CD4-positive, alpha-beta T cell treated with Interleukin-21 for 1 hour (primary cell): ENCODE measurements around the gene EXD3.

Source experiments
- DNase-seq: peaks from one replicate; pipeline ENCODE4 v3.0.0-alpha.2; 2020

Gene EXD3

DNA sequence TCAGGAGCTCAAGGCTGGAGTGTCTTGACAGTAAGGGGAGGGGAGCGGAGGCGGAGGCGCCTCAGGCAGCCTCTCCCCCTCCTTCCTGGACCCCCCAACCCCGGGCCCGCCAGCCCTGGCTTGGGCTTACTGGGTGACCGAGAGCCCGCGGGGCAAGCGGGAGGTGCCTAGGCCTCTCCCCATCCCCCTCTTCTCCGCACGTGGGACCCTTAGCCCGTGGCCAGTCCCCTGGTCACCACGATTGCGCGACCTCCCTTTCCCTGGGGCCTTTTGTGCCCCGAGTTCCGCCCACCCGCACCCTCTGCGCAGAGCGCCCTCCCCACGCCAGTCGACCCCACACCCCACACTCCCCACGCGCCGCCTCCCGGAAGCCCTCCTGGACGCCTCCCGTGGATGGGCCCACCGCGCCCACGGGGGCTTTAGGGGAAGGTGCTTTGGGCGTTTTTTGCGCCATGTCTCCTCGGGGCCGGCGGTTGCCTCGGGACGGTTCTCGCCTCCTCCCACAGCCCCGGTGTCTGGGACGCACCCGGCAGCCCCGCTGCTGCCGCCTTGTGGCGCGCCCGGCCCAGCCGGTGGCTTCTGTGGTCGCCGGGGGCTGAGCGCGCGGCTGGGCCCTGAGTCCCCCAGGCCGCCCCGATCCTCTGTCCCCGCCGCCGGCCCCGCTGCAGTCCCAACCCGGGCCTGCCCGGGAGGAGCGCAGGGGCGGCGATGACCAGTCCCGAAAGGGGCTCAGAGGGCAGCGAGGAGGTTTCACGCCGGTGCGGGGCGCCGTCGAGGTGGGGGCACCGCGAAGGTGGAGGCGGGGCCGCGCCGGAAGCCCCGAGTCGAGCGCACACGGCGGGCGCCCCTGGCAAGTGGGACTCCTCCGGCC, 142.3 kb downstream of the EXD3 start:
- no peak for DNase-seq

DNA sequence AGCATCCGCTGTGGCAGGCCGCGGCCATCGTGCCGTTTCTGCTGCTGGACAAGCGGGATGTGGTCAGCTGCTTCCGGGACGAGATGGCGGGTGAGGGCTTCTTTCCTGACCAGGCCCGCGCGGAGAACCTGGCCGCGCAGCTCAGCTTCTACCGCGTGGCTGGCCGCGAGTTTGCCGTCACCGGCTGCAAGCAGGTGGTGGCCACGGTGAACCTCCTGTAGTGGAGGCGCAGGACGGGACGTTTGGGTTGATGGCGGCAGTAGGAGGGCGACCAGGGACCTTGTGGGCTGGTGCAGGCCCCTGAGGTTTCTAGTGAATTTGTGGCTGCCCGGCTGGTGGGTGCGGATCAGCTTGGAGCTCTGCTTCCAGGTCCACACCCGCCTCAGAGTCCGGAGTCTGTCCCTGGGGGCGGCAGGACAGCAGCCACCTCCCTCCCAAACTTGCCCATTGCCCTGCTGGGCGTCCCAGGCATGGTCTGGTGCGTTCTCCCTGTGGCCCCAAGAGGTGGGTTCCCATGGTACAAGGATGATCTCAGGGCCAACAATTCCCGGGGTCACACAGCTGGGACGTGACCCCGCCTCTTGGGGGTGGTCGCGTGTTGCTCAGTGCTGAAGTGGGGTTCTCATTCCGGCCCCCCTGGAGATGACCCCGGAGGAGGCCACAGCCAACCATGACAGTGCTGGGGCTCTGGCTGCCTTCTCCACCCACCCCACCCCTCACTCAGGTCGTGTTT, 143.1 kb downstream of the EXD3 start:
- DNase-seq: no peak

DNA sequence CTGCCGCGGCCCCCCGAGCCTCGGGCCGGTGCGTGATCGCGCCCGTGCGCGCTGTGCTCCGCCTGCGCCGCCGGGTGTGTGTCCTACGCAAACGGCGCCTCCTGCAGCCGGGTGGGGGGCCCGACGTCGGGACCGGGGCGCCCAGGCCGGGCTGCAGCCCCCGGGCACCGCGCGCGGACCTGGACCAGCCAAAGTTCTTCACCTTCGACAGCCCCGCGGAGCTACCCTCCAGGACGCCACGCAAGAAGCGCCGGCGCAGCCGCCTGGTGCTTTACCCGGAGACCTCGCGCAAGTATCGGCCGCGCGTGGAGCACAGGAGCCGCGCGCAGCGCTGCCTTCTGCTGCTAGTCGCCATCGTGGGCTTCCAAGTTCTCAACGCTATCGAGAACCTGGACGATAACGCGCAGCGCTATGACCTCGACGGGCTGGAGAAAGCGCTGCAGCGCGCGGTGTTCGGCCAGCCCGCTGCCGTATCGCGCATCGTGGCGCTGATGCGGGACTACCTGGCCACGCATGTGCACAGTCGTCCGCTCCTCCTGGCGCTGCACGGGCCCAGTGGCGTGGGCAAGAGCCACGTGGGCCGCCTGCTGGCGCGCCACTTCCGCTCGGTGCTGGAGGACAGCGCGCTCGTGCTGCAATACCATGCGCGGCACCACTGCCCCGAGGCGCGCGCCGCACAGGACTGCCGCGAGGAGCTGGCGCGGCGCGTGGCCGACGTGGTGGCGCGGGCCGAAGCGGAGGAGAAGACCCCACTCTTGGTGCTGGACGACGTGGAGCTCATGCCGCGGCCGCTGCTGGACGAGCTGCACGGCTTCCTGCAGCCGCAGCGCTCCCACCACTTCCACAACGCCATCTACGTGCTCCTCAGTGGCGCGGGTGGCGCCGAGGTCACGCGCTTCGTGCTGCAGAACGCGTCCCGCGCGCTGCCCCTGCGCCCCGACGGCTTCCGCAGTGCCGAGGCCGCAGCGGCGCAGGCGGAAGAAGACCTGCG, 143.9 kb downstream of the EXD3 start:
- DNase-seq: no peak

DNA sequence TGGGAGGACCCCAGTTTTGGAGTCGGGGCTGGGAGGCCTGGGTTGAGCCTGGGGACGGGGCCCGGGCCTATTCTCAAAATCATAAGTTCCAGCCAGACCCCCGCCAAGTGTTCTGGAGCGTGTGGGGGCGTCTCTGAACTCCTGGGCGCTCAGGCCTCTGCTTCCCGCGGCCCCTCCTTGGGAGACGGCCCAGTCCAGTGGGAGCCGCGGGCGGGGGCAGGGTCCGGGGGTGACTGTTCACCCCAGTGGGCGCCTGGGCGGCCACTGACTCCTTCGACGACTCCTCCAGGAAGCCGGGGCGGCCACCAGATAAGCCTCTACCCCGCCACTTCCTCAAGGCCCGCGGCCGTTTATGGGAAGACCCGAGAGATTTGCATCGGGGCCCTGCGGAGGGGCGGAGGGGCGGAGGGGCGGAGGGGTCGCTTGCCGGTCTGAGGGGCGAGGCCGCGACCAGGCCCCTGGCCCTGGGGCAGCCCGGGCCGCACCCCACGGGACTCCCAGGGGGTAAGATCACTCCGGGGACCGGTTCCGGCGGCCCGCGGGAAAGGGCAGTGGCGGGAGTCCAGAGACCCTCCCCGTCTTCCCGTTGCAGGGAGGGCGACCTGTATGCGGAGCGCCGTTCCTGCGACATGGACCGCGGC, 144.8 kb downstream of the EXD3 start:
- DNase-seq: no peak

DNA sequence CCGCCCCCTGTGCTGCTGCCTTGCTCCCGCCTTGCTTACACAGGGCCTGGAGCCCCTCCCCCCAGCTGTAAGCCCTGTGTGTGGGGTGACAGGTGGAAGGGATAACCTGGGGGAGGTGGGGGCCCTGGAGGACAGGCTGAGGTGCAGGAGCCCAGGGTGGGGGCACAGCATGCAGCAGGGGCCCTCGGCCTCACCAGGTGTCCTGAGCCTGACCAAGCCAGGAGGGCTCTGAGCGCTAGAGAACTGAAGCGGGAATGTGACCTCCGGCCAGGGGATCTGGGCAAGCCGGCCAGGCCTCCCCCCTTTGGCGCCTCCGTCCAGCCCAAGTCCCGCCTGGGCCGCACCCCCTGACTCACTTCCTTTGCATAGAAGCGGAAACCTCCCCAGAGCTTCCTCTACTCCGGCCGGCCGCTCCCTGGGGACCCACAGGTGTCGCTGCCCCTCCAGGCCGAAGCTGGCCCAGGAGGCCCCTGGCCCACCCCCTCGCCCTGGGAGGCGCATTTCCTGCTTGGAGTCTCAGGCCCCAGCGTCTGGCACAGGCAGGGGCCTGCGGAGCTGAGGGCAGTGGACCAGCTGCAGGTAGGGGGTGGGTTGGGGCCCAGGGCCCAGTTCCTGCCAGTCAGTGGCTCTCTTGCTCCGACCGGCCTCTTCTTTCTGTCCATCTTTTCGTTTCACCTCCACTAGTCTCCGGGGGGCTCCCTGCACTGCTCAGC, 145.5 kb downstream of the EXD3 start, which contains the start of gene TOR4A:
TSS of gene TOR4A (plus strand) at position 398 of the 713 bp plus-strand sequence. CDS start 964 bp downstream, outside the sequence.
- DNase-seq: peak; percentile 35

DNA sequence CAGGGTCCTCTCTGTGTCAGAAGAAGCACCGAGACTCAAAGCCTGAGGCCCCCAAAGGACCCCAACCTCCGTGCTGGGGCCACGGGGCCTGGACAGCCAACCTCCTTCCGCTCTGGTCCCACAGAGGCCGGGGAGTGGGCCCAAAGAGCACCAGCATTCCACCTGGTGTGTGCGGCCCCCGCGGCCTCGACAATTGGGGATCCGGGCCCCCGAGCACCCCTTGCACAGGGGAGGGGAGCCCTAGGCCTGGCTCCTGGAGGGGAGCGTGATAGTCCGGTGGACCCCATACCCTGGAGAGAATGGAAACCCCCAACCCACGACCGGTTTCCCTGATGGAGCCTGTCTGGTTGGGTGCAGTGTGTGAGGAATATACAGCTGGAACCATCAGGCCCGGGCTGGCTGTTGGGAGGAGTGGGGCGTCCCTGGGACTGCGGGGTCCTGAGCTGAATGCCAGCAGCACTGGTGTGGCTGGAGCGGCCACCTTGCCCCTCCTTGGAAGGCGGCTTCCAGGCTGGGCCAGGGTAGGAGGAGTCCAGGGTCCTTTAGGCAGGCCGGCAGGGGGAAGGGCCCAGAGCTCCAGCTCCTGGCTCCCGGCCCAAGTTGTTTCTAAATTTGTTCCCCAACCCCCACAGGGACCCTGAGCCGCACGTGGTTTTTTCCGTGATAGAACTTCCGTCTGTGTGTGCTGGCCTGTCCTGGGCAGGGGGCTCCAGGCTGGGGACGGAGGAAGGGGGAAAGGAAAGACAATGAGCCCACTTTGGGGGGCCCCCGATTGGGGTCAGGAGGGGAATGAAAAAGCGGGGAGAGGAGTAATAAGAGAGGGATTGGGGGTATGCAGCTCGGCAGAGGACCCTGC, 146.3 kb downstream of the EXD3 start:
- DNase-seq: no peak

DNA sequence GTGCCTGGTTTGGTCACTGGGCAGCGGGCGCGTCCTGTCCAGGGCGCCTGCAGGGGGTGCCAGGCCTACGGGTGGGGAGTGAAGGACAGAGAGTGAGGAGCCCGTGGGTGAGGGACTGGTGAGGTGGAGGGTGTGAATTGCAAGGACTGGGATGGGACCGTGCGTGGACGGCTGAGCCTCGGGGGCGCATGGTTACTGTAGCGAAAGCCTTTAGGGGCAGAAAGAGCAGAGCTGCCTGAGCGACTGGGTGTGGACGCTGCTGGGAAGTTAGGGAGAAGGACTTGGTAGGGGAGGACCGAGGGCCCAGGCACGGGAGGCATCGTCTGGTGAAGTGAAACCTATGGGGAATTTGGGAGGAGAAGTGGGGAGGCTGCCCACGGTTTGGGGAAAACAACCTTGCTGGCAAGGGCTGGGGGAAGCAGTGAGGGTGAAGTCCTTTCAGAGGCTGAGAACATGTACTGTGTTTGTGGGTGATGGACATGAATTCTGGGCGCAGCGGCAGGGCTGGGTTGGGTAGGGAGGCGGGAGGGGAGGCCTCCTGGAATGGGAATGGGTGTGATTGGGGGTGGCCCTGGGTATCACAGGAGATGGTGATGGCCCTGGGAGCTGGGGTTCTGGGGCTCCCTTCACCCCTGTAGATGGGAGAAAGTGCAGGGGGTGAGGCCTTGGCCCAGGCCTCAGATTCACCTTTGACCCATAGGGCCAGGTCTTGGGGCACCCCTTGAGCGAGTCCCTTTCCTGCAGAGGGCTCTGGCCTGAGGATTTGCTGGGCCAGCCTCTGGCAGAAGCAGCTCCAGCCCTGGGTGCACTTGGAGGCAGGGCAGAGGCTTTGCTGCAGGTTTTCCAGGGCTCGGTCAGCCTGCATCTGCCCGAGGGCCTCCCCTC, 147.1 kb downstream of the EXD3 start:
- DNase-seq: no peak

DNA sequence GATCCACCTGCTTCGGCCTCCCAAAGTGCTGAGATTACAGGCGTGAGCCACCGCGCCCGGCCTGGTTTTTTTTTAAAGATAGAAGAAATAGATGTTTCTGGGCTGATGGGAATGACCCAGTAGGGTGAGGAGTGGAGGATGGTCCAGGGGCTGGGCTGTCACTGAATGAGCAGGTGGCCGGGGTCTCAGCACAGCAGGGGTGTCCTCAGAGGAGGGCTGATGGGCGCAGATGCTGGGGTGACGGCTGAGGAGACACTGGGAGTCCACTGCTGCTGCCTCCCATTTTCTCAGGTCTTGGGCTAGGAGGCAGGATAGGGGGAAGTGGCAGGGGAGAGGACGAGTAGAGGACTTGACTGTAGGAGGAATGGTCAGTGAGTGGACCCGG, 147.8 kb downstream of the EXD3 start:
- no peak for DNase-seq

DNA sequence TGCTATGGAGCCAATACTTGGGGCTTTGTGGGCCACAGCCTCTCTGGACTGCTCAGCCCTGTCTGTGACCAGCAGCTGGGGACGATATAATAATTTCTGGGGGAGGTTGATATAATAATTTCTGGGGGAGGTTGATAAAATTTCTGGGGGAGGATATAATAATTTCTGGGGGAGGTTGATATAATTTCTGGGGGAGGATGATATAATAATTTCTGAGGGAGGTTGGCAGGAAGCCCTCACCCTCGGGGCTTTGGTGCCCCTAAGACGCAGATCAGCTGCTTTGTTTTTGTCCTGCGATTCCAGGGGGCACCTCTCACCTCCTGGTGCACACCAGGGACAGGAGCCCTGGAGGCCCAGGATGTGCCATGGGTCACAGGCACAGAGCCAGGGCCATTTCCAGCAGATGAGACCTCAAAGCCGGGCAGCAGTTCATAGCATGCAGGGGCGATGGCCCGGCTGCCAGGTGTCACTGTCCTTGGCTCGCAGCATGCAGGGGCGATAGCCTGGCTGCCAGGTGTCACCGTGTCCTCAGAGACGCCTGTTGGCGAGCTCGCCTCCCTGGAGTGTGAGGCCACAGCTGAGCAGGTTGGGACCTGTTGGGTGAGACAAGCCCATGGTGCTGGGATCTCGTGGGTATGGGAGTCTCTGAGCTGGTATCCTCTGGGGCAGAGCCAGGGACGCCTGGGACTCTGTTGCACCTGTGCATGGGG, 149.2 kb downstream of the EXD3 start:
- no peak for DNase-seq

DNA sequence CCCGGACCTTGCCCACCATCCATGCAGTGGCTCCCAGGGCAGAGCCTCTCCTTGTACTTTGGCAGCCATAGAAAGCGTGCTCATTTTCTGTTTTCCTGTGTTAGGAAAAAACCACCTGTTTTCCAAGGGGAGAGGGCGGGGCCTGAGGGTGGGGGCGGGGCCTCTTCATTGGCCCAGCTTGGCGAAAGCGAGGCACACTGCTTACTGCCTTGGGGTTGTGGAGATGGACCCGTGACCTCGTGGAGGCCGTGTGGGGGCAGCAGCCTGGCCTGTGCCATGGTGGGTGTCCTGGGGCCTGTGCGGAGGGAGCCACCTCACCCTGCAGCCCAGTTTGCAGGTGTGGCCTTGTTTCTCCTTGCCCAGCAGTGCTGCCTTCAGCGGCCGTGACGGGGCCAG, 149.9 kb downstream of the EXD3 start:
- DNase-seq: no peak

DNA sequence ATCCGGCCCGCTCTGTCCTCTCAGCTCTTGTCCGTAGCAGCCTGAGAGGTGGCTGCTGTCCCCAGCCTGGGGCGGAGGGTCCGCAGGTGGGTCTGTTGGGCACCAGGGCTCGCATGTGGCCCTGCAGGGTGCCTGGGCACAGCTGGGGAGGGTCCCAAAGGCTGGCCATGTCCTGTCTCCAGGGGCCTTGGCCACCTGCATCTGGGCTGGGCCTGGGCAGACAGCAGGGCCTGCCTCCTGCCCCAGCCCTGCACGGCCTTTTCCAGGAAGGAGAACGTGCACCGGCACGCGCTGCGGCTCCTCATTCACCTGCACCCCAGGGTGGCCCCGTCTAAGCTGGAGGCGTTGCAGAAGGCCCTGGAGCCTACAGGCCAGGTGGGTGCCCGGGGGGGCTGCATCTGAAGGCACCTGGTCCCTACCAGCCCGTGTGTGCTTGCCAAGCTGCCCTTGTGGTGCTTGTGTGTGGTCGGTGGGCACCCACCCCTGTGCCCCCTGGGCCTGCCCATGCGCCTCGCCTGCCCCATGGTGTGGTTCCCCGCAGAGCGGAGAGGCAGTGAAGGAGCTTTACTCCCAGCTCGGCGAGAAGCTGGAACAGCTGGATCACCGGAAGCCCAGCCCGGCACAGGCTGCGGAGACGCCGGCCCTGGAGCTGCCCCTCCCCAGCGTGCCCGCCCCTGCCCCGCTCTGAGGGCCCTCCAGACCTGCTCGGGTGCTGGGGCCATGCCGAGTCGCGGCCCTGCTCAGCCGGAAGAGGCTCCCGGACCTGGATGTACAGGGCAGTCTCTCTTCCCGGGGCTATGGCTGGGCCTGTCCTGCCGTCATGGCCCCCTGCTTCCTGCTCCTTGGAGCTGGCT, 150.5 kb downstream of the EXD3 start:
- no peak for DNase-seq

DNA sequence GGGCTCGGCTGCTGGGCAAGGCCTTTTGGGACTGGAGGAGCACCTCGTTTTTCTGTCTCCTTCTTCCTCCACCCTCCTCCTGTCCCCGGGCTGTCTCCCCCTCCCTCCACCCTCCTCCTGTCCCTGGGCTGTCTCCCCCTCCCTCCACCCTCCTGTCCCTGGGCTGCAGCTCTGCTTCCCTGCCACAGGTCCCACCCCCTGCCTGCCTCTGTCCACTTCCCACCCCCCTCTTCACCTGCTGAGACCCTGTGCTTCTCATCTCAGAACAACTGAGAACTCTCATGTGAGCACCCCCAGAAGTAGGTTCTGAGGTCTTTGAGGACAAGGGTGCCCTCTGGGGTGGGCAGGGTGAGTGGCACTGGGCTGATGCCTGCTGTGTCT, 151.3 kb downstream of the EXD3 start:
- no peak for DNase-seq

DNA sequence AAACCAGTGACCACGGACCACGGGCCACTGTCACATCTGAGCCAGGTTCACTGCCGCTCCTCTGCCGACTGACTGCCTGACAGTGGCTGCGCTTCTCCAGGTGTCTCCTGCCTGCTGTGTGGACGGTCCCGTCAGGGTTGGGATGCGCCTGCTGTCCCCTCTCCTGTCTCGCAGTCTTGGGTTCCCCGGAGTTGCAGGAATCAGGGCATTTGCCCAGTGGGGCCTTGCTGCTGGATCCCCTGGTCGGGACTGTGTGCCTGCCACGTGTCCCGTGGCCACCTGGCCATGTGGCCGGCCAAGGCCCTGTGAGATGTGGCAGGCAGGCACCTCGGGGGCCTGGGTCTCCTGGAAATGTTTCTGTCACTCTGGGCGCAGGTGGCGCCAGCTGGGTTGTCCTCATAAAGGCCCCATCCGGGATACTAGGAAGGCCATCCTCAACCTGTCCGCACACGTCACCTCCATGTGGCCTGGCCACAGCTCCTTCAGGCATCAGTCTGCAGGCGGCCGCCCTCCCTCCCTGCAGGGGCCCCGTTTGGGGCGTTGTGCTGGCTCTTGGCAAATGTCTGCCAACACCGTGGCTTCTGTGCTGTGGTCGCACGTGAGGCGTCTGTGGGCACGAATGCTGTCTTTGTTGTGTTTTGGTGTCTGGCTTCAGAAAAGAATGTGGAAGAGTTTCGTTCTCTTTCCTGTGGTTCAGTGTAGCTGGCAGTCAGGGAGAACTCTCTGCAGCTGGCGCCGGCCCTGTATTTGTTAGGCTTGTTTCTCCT, 151.8 kb downstream of the EXD3 start:
- DNase-seq: peak; percentile 23

DNA sequence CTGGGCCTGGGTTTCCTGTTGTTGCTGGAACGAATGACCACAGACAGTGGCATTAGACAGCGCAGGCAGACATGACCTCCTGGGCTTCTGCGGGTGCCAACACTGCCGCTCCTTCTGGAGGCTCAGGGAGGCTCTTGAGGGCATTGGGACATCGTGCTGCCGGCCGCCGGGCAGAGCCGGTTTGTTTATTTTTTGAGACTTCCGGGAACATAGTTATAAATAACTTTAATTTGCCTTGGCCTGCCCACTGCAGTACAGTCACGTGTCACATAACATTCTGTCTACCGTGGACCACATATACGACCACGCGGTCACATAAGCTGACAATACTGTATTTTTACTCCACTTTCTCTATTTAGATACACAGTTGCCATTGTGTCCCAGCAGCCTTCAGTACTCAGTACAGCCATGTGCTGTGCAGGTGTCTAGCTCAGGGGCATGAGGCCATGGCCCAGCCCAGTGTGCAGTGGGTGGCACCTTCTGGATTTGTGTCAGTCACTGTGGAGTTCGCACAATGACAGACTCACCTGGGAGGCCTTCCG, 153.7 kb downstream of the EXD3 start:
- no peak for DNase-seq

DNA sequence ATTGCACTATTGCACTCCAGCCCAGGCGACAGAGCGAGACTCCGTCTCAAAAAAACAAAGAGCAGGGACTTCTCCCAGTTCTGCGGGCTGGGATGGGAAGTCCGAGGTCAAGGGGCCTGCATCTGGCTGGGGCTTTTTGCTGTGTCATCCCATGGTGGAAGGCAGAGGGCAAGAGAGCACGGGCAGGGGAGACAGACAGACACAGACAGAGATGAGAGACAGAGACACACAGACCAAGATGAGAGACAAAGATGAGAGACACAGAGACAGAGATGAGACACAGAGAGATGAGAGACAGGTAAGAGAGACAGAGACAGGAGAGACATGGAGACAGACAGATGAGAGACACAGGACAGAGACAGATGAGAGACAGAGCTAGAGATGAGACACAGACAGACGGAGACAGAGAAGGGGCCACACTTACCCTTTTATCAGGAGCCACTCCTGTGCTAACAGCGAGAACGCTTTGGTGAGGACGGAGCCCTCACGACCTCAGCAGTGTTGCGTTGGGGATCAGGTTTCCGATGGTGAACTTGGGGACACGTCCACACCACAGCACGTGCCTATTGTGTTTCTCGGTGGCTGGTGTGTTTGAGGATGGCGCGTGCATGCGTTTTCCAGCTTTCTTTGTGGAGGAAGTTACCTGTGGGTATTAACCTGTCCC, 154.3 kb downstream of the EXD3 start:
- no peak for DNase-seq

DNA sequence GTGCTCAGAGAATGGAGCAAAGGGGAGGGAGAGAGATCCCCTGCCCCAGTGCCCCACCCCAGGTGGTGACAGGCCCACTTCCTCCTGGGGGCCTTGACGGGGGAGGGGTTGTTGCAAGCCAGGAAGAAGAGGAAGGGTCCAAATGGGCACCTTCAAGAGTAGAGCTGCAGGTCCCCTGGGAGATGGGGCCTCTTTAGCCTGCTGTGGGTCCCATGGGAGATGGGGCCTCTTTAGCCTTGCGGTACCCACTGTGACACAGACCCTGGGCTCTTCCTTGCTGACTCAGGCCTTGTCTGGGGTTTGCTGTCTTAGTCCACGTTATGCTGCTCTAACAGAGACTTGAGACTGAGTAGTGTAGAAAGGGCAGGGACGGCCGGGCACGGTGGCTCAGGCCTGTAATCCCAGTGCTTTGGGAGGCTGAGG, 155.0 kb downstream of the EXD3 start:
- no peak for DNase-seq
